Pons (tissue), 1 donor: ENCODE data around the gene ZSCAN20.
A peak's percentile ranks its signal among the peaks of the same experiment; 100 is the strongest.

ENCODE experiments used
- DNase-seq: peaks from one replicate; pipeline ENCODE4 v3.0.0-alpha.2; 2016; ENCODE audit warnings: low spot score

ZSCAN20 gene

GRCh38 chr1:33443705-33444180 lies 28.7 kb upstream of the ZSCAN20 start:
- no peak for DNase-seq

GRCh38 chr1:33445108-33445507 lies 27.3 kb upstream of the ZSCAN20 start:
- DNase-seq, result no peak

GRCh38 chr1:33446590-33446989 lies 25.9 kb upstream of the ZSCAN20 start:
- no peak for DNase-seq

GRCh38 chr1:33454646-33455282 lies 17.7 kb upstream of the ZSCAN20 start:
- DNase-seq, result no peak

- peak; percentile 88 for DNase-seq
Observed at GRCh38 chr1:33455539-33456501, 16.6 kb upstream of the ZSCAN20 start.

GRCh38 chr1:33456502-33456886 lies 16.0 kb upstream of the ZSCAN20 start:
- DNase-seq, result no peak

- DNase-seq, result no peak
Observed at GRCh38 chr1:33459691-33460090, 12.8 kb upstream of the ZSCAN20 start.

- peak; percentile 24 for DNase-seq
Observed at GRCh38 chr1:33460144-33460543, 12.3 kb upstream of the ZSCAN20 start.

- DNase-seq, result peak; percentile 83
Observed at GRCh38 chr1:33460947-33461629, 11.4 kb upstream of the ZSCAN20 start.

GRCh38 chr1:33462405-33463164 lies 9.9 kb upstream of the ZSCAN20 start:
- DNase-seq, result no peak

- no peak for DNase-seq
Observed at GRCh38 chr1:33464552-33464951, 7.9 kb upstream of the ZSCAN20 start.

GRCh38 chr1:33465316-33465715 lies 7.1 kb upstream of the ZSCAN20 start:
- DNase-seq, result no peak

GRCh38 chr1:33466159-33466558 lies 6.3 kb upstream of the ZSCAN20 start:
- peak; percentile 36 for DNase-seq

- DNase-seq, result no peak
Observed at GRCh38 chr1:33468011-33468410, 4.4 kb upstream of the ZSCAN20 start.

- DNase-seq, result no peak
Observed at GRCh38 chr1:33468531-33468930, 3.9 kb upstream of the ZSCAN20 start.

GRCh38 chr1:33468967-33469366 lies 3.5 kb upstream of the ZSCAN20 start:
- DNase-seq, result no peak

- no peak for DNase-seq
Observed at GRCh38 chr1:33469691-33470090, 2.8 kb upstream of the ZSCAN20 start.

GRCh38 chr1:33470495-33471012 lies 1.9 kb upstream of the ZSCAN20 start:
- DNase-seq, result peak; percentile 97

GRCh38 chr1:33471416-33471815 lies 1.0 kb upstream of the ZSCAN20 start:
- no peak for DNase-seq

- no peak for DNase-seq
Observed at GRCh38 chr1:33473900-33474299, 1.5 kb downstream of the ZSCAN20 start.

GRCh38 chr1:33477451-33477850 lies 5.0 kb downstream of the ZSCAN20 start:
- DNase-seq, result no peak

- DNase-seq, result no peak
Observed at GRCh38 chr1:33482412-33482811, 10.0 kb downstream of the ZSCAN20 start.
